RWPE2 (cell line): ENCODE measurements around the gene ASTN1.

Experiments
- ATAC-seq: fragments of 200-7000 bp; cut with Tn5 transposase; 3 replicates; pipeline ENCODE4 v1.9.1; 2021; ENCODE audit warnings: low read depth
- DNase-seq: peaks from one replicate; pipeline ENCODE4 v3.0.0-alpha.2; 2020; ENCODE audit warnings: low spot score
- H3K27ac ChIP-seq: fragments of 450-650 bp; 2 replicates; pipeline ENCODE4 v1.5.1; 2017; ENCODE audit warnings: mild to moderate bottlenecking; ENCODE audit not compliant: poor library complexity, severe bottlenecking
- H3K27me3 ChIP-seq: fragments of 250-450 bp; sonication (Bioruptor Pico); 2 replicates; pipeline ENCODE4 v1.5.1; 2021; ENCODE audit warnings: mild to moderate bottlenecking, moderate library complexity; ENCODE audit not compliant: insufficient read depth, poor library complexity, severe bottlenecking
- H3K36me3 ChIP-seq: fragments of 250-450 bp; sonication (Bioruptor Pico); 2 replicates; pipeline ENCODE4 v1.5.1; 2020; ENCODE audit warnings: low read depth, mild to moderate bottlenecking, moderate library complexity
- H3K4me1 ChIP-seq: fragments of 250-450 bp; sonication (Bioruptor Pico); 2 replicates; pipeline ENCODE4 v1.5.1; 2021; ENCODE audit warnings: mild to moderate bottlenecking, moderate library complexity; ENCODE audit not compliant: insufficient read depth, poor library complexity, severe bottlenecking
- H3K4me3 ChIP-seq: fragments of 250-450 bp; sonication (Bioruptor Pico); 2 replicates; pipeline ENCODE4 v1.5.1; 2021; ENCODE audit warnings: mild to moderate bottlenecking, moderate library complexity; ENCODE audit not compliant: severe bottlenecking
- H3K9me3 ChIP-seq: fragments of 250-450 bp; sonication (Bioruptor Pico); 2 replicates; pipeline ENCODE4 v1.5.1; 2021; ENCODE audit warnings: mild to moderate bottlenecking, moderate library complexity; ENCODE audit not compliant: severe bottlenecking
- CTCF ChIP-seq: fragments of 450-650 bp; IDR thresholded peaks from one replicate; pipeline ENCODE4 v1.5.1; 2017; ENCODE audit warnings: mild to moderate bottlenecking, moderate library complexity; ENCODE audit not compliant: poor library complexity, severe bottlenecking

The ASTN1 gene

GRCh38 chr1:176989023-176989422, 175.5 kb downstream of the ASTN1 start:
- peak overlapping the region; percentile 56 for H3K27ac ChIP-seq
- H3K4me3 ChIP-seq = no peak overlapping the region
- H3K27me3 ChIP-seq = no peaks in the 10 kb centered on the region
- H3K4me1 ChIP-seq = peaks cover 28% of the 10 kb centered on the region
- no peaks in the 10 kb centered on the region for H3K9me3 ChIP-seq
- no peak for TF ChIP-seq CTCF
- no peak for DNase-seq
- H3K36me3 ChIP-seq = no peaks in the 10 kb centered on the region
- ATAC-seq = peak; percentile 74

- Histone ChIP-seq H3K4me1 (peaks cover 28% of the 10 kb centered on the region), H3K36me3 (no peaks in the 10 kb centered on the region), H3K27me3 (no peaks in the 10 kb centered on the region), H3K4me3 (no peak overlapping the region), H3K27ac (peak overlapping the region; percentile 20), H3K9me3 (no peaks in the 10 kb centered on the region)
- peak; percentile 83 for ATAC-seq
- TF ChIP-seq CTCF = no peak
- DNase-seq = no peak
These were observed 177.5 kb downstream of the ASTN1 start for GRCh38 chr1:176987016-176987415.

- no peaks in the 10 kb centered on the region for H3K9me3 ChIP-seq
- DNase-seq (no peak), ATAC-seq (no peak)
- no peak overlapping the region for H3K27ac ChIP-seq
- peaks cover 18% of the 10 kb centered on the region for H3K4me1 ChIP-seq
- no peak overlapping the region for H3K4me3 ChIP-seq
- no peaks in the 10 kb centered on the region for H3K27me3 ChIP-seq
- no peak for TF ChIP-seq CTCF
- no peaks in the 10 kb centered on the region for H3K36me3 ChIP-seq
These were observed 180.8 kb downstream of the ASTN1 start for GRCh38 chr1:176983731-176984130.

GRCh38 chr1:176976771-176977170, 187.7 kb downstream of the ASTN1 start:
- Histone ChIP-seq H3K9me3 (no peaks in the 10 kb centered on the region), H3K4me3 (no peak overlapping the region), H3K27me3 (no peaks in the 10 kb centered on the region), H3K4me1 (no peaks in the 10 kb centered on the region), H3K36me3 (no peaks in the 10 kb centered on the region), H3K27ac (no peak overlapping the region)
- TF ChIP-seq CTCF = no peak
- ATAC-seq (no peak), DNase-seq (no peak)

GRCh38 chr1:176976225-176976624, 188.3 kb downstream of the ASTN1 start:
- DNase-seq (no peak), ATAC-seq (no peak)
- H3K4me3 ChIP-seq = no peak overlapping the region
- H3K9me3 ChIP-seq = no peaks in the 10 kb centered on the region
- TF ChIP-seq CTCF = no peak
- H3K27me3 ChIP-seq = no peaks in the 10 kb centered on the region
- no peaks in the 10 kb centered on the region for H3K4me1 ChIP-seq
- H3K36me3 ChIP-seq = no peaks in the 10 kb centered on the region
- H3K27ac ChIP-seq = no peak overlapping the region
